Hepatocyte (in vitro differentiated cells): ENCODE measurements around the gene EIPR1.

Experiments used
- EZH2 ChIP-seq: fragments of 200-600 bp; sonication (generic); IDR thresholded peaks from 2 replicates; pipeline ENCODE4 v1.6.1; 2016; ENCODE audit warnings: antibody characterized with exemption, mild to moderate bottlenecking, borderline replicate concordance
- EZH2phosphoT487 ChIP-seq: fragments of 200-600 bp; sonication (generic); IDR thresholded peaks from one replicate; pipeline ENCODE4 v1.6.1; 2018; ENCODE audit warnings: antibody characterized with exemption, mild to moderate bottlenecking, low read depth, moderate library complexity; ENCODE audit not compliant: unreplicated experiment, severe bottlenecking
- TF ChIP-seq, protein P1 (sequence below): fragments of 200-600 bp; sonication (generic); IDR thresholded peaks from 2 replicates; pipeline ENCODE4 v1.5.1; 2016; ENCODE audit warnings: antibody characterized with exemption, mild to moderate bottlenecking; ENCODE audit not compliant: poor library complexity

DNA sequence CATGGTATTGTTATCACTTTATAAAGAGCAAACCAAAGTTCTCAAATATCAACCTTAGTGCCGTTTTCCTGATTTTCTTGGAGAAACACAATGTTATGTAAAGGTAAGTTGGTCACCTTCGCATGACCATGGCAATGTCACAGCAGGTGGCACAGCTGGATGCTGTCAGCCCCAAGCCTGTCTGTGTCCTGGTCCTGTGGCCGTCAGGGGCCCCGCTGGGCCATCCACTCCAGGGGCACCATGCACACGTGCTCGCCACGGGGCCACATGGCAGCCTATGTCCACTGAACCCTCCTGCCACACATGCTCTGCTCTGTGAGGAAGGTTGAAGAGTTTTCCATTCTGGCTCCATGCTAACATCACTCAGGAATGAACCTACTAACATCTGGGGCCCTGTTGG lies 85.9 kb downstream of the EIPR1 start:
- TF ChIP-seq EZH2 (no peak), EZH2phosphoT487 (no peak)
- TF ChIP-seq, protein P1, sequence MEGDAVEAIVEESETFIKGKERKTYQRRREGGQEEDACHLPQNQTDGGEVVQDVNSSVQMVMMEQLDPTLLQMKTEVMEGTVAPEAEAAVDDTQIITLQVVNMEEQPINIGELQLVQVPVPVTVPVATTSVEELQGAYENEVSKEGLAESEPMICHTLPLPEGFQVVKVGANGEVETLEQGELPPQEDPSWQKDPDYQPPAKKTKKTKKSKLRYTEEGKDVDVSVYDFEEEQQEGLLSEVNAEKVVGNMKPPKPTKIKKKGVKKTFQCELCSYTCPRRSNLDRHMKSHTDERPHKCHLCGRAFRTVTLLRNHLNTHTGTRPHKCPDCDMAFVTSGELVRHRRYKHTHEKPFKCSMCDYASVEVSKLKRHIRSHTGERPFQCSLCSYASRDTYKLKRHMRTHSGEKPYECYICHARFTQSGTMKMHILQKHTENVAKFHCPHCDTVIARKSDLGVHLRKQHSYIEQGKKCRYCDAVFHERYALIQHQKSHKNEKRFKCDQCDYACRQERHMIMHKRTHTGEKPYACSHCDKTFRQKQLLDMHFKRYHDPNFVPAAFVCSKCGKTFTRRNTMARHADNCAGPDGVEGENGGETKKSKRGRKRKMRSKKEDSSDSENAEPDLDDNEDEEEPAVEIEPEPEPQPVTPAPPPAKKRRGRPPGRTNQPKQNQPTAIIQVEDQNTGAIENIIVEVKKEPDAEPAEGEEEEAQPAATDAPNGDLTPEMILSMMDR: no peak
